Central memory CD8-positive, alpha-beta T cell (primary cell): Measurements from ENCODE around the gene S100A9.

Experiments
- ATAC-seq: fragments of 150-1000 bp; cut with Tn5 transposase; replicated peaks from 2 replicates; pipeline ENCODE4 v1.10.0; 2022; ENCODE audit warnings: mild to moderate bottlenecking, moderate FRiP score, moderate number of reproducible peaks; ENCODE audit not compliant: poor library complexity, severe bottlenecking; ENCODE audit errors: extremely low read depth
- DNase-seq, 2 donors: peaks; one replicate each; pipeline ENCODE4 v3.0.0; 2021; ENCODE audit warnings: low spot score in 2 of 2
- H3K27ac Mint-ChIP-seq: one replicate; pipeline ENCODE4 v1.8.0; 2022; ENCODE audit warnings: low read depth, mild to moderate bottlenecking, moderate library complexity, mixed read lengths
- H3K27me3 Mint-ChIP-seq: one replicate; pipeline ENCODE4 v1.8.0; 2022; ENCODE audit warnings: mixed read lengths
- H3K36me3 Mint-ChIP-seq: one replicate; pipeline ENCODE4 v1.8.0; 2022; ENCODE audit warnings: mild to moderate bottlenecking, moderate library complexity, mixed read lengths; ENCODE audit not compliant: insufficient read depth
- H3K4me1 Mint-ChIP-seq: one replicate; pipeline ENCODE4 v1.8.0; 2022; ENCODE audit warnings: mixed read lengths
- H3K4me3 Mint-ChIP-seq: one replicate; pipeline ENCODE4 v1.8.0; 2022; ENCODE audit warnings: mild to moderate bottlenecking, moderate library complexity, mixed read lengths
- H3K9me3 Mint-ChIP-seq: one replicate; pipeline ENCODE4 v1.8.0; 2022; ENCODE audit warnings: mixed read lengths

Gene S100A9

GRCh38 chr1:153368495-153368894 lies 10.8 kb downstream of the S100A9 start:
- Mint-ChIP-seq H3K36me3 (no peaks in the 10 kb centered on the region), H3K4me1 (no peaks in the 10 kb centered on the region), H3K27me3 (peaks cover 67% of the 10 kb centered on the region), H3K9me3 (no peaks in the 10 kb centered on the region), H3K27ac (no peak overlapping the region), H3K4me3 (no peak overlapping the region)
- ATAC-seq (no peak), DNase-seq (no peak)

GRCh38 chr1:153370146-153370545 lies 12.5 kb downstream of the S100A9 start:
- no peak for DNase-seq
- Mint-ChIP-seq H3K4me3 (no peak overlapping the region), H3K4me1 (no peaks in the 10 kb centered on the region), H3K9me3 (no peaks in the 10 kb centered on the region), H3K36me3 (no peaks in the 10 kb centered on the region), H3K27ac (no peak overlapping the region), H3K27me3 (peaks cover 61% of the 10 kb centered on the region)
- no peak for ATAC-seq

DNA sequence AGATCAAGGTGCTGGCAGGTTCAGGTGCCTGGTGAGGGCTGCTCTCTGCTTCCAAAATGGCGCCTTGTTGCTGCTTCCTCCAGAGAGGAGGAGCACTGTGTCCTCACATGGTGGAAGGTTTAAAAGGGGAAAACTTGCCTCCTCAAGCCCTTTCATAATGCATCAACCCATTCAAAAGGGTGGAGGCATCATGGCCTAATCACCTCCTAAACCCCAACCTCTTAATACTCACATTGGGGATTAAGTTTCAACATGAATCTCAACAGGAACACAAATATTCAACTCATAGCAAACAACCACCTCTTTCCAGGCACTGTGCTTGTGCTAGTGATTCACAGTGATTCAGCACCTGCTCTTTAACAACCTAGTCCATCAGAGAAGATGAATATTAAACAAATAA lies 13.6 kb downstream of the S100A9 start:
- Mint-ChIP-seq H3K27me3 (peaks cover 56% of the 10 kb centered on the region), H3K36me3 (no peaks in the 10 kb centered on the region), H3K9me3 (no peaks in the 10 kb centered on the region), H3K27ac (no peak overlapping the region), H3K4me3 (no peak overlapping the region), H3K4me1 (no peaks in the 10 kb centered on the region)
- no peak for ATAC-seq
- no peak for DNase-seq

- Mint-ChIP-seq H3K27ac (no peak overlapping the region), H3K4me1 (no peaks in the 10 kb centered on the region)
Measured at GRCh38 chr1:153372571-153372970, 14.9 kb downstream of the S100A9 start.

GRCh38 chr1:153374071-153374470 lies 16.4 kb downstream of the S100A9 start:
- no peaks in the 10 kb centered on the region for H3K36me3 Mint-ChIP-seq
- H3K27ac Mint-ChIP-seq = no peak overlapping the region
- ATAC-seq (no peak), DNase-seq (no peak)
- peaks cover 78% of the 10 kb centered on the region for H3K27me3 Mint-ChIP-seq
- H3K4me3 Mint-ChIP-seq = no peak overlapping the region
- H3K4me1 Mint-ChIP-seq = no peaks in the 10 kb centered on the region
- H3K9me3 Mint-ChIP-seq = no peaks in the 10 kb centered on the region

More at GRCh38 chr1:153372571-153372970, 14.9 kb downstream of the S100A9 start:
- Mint-ChIP-seq H3K9me3 (no peaks in the 10 kb centered on the region), H3K36me3 (no peaks in the 10 kb centered on the region), H3K4me3 (no peak overlapping the region), H3K27me3 (peaks cover 63% of the 10 kb centered on the region)
- DNase-seq (no peak), ATAC-seq (no peak)

- Mint-ChIP-seq H3K4me3 (no peak within 1 kb of the TSS), H3K9me3 (no peaks in the 10 kb centered on the region), H3K36me3 (no peaks in the 10 kb centered on the region), H3K27me3 (peaks cover 73% of the 10 kb centered on the region), H3K27ac (no peak within 1 kb of the TSS), H3K4me1 (no peaks in the 10 kb centered on the region)
- DNase-seq (no peak), ATAC-seq (no peak)
Measured at GRCh38 chr1:153375511-153375910, 17.9 kb downstream of the S100A9 start, which contains the start of gene S100A12. Gene S100A12 (minus strand): TSS chr1:153375621. CDS start chr1:153374592, 1,029 bp downstream.

DNA sequence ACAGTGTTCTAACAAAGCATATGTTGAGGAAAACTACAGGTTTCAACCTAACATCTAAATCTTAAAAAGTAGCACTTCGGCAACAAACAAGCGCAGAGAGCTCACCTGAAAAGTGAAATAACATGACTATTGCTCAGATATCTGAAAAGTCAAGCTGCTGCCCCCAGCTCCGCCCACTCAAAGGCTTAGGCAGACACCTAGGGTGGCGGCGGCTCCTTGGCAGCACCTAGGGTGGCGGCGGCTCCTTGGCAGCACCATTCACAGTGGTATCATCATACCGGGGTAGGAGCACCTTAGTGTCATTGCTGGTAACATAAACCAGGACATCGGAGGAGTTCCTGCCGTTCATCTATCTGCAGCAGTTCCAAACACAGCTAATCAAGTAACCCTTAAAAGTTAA lies 21.9 kb downstream of the S100A9 start:
- Mint-ChIP-seq H3K9me3 (peaks cover 20% of the 10 kb centered on the region), H3K27ac (no peak overlapping the region), H3K36me3 (no peaks in the 10 kb centered on the region), H3K4me1 (no peaks in the 10 kb centered on the region), H3K4me3 (no peak overlapping the region), H3K27me3 (peaks cover 82% of the 10 kb centered on the region)
- no peak for ATAC-seq
- no peak for DNase-seq

GRCh38 chr1:153380711-153381110 lies 23.1 kb downstream of the S100A9 start:
- H3K4me3 Mint-ChIP-seq = no peak overlapping the region
- ATAC-seq (no peak), DNase-seq (no peak)
- H3K36me3 Mint-ChIP-seq = no peaks in the 10 kb centered on the region
- no peaks in the 10 kb centered on the region for H3K4me1 Mint-ChIP-seq
- peaks cover 20% of the 10 kb centered on the region for H3K9me3 Mint-ChIP-seq
- H3K27ac Mint-ChIP-seq = no peak overlapping the region
- peaks cover 74% of the 10 kb centered on the region for H3K27me3 Mint-ChIP-seq

DNA sequence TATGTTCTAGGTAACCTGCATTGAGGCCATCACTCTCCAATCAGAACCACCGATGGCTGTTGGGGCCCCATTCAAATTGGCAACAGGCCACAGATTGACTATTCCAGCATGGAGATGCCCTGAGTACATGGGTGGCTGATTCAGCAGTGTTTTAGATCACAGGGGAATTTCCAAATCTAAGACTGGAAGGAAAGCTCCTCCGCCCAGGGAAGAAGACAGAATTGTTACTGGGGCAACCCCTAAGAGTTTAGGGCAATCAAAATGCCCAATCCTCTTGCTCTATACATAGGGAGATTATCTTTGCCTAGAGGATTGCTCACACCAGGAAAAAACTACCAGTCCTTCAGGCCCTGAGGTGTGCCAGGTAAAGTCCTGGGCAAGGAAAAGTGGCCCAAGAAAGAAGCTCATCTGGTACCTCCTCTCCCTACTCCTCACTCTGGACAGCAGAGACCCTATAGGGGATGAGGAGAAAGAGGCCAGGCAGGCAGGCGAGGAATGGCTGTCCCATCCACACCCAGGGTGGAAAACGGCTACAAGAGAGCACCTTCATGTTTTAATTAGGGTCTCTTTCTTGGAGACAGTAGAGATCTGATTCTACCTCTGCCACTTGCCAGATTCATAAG lies 27.4 kb downstream of the S100A9 start:
- Mint-ChIP-seq H3K4me3 (no peak overlapping the region), H3K27me3 (peaks cover 61% of the 10 kb centered on the region), H3K27ac (no peak overlapping the region), H3K4me1 (no peaks in the 10 kb centered on the region), H3K36me3 (no peaks in the 10 kb centered on the region), H3K9me3 (peaks cover 20% of the 10 kb centered on the region)
- ATAC-seq (no peak), DNase-seq (no peak)

GRCh38 chr1:153386500-153386901 lies 28.8 kb downstream of the S100A9 start:
- ATAC-seq (no peak), DNase-seq (no peak)
- Mint-ChIP-seq H3K4me3 (no peak overlapping the region), H3K27ac (no peak overlapping the region), H3K36me3 (no peaks in the 10 kb centered on the region), H3K4me1 (no peaks in the 10 kb centered on the region), H3K27me3 (peaks cover 67% of the 10 kb centered on the region), H3K9me3 (peaks cover 13% of the 10 kb centered on the region)

GRCh38 chr1:153387001-153387400 lies 29.3 kb downstream of the S100A9 start:
- Mint-ChIP-seq H3K4me1 (no peaks in the 10 kb centered on the region), H3K4me3 (no peak overlapping the region), H3K36me3 (no peaks in the 10 kb centered on the region), H3K27me3 (peaks cover 66% of the 10 kb centered on the region), H3K27ac (no peak overlapping the region), H3K9me3 (peaks cover 8% of the 10 kb centered on the region)
- ATAC-seq (no peak), DNase-seq (no peak)

- H3K4me1 Mint-ChIP-seq = no peaks in the 10 kb centered on the region
- H3K4me3 Mint-ChIP-seq = no peak overlapping the region
- DNase-seq = no peak
- H3K27me3 Mint-ChIP-seq = peaks cover 63% of the 10 kb centered on the region
- no peaks in the 10 kb centered on the region for H3K36me3 Mint-ChIP-seq
- no peaks in the 10 kb centered on the region for H3K9me3 Mint-ChIP-seq
- ATAC-seq = no peak
- H3K27ac Mint-ChIP-seq = no peak overlapping the region
Measured at GRCh38 chr1:153387785-153388184, 30.1 kb downstream of the S100A9 start.

DNA sequence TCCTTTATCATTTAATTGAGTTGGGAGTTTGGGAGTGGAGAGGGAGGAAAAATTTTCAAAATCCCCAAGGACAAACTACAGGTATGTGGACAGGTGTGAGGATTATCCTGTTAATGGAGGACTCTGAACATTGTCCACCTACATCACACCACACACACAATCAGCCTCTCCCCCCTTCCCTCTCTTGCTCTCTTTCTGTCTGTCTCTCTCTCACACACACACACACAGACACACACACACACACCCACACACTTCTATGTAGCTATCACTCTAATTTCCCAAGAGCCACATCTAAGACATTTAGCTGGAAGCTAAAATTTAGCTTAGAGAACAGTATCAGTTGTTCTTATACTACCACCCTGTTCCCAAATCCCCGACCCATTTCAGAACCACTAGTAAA lies 31.7 kb downstream of the S100A9 start:
- H3K27me3 Mint-ChIP-seq = peaks cover 61% of the 10 kb centered on the region
- no peak overlapping the region for H3K27ac Mint-ChIP-seq

More for the DNA sequence above, 31.7 kb downstream of the S100A9 start:
- Mint-ChIP-seq H3K36me3 (no peaks in the 10 kb centered on the region), H3K4me1 (no peaks in the 10 kb centered on the region), H3K9me3 (no peaks in the 10 kb centered on the region), H3K4me3 (no peak overlapping the region)
- ATAC-seq (no peak), DNase-seq (no peak)
